ENCODE measurements around the gene LRIT1. TPM values are rescaled to one million over a fixed set of nuclear protein-coding genes. Genes with fewer than 3 reads are reported as not detected.

LRIT1 gene
- not detected in 2 replicates for total RNA-seq

DNA sequence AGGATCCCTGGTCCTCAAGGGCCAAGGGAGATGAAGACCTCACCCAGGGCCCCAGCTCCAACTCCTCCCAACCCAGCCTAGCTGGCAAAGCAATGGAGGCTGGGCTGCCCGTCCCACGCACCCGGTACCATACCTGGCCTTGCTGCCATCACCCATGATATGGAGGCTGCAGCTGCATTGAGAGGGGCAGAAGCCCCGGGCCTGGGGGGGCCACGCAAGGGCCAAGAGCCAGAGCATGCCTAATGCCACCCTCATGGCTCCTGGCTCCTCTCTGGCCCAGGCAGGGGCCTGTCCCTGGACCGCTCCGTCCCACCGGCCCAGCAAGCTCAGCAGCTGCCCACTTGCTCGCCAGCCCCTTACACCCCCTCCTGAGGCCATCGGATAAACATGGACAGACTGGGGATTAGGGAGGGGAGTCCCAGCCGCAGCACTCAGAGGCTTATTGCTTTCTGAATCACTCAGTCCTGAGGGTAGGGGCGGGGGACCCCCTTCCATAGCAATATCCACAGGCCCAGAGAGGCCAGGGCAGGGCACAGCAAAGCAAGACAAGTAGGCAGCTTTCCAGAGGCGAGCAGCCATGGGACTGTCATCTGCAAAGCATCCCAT is at the start of gene LRIT1:
Gene LRIT1, minus strand, starts transcription at position 362 of the 606 bp plus-strand sequence. Its CDS starts 107 bp downstream, at position 255.

DNA sequence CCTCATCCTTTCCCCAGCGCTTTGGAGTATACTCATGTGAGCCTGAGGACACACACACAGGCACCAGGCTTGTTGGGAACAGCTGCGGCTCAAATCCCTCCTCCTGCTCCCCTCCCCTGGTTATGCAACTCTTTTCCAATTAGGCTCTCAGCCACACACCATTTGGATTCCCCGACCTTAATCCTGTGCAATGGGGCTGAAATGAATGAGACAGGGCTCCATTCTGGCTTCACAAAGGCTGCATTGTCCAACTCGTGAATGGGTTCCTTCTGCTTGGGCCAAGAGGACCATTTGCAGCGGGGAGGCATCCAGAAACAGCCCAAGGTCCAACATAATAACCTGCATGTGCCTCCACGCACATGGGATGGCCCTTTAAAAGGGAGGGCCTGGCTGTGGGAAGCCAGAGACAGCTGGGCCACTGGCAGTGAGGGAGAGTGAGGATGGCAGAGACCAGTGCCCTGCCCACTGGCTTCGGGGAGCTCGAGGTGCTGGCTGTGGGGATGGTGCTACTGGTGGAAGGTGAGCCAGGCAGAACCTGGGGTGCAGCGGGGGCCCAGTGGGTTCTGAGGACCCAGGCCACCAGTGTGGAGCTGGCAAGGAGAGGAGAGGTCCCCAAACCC is 3.4 kb upstream of the LRIT1 start, which contains the start of gene RGR:
Gene RGR, plus strand, starts transcription at position 403 of the 620 bp plus-strand sequence. Its CDS starts 38 bp downstream, at position 441.

DNA sequence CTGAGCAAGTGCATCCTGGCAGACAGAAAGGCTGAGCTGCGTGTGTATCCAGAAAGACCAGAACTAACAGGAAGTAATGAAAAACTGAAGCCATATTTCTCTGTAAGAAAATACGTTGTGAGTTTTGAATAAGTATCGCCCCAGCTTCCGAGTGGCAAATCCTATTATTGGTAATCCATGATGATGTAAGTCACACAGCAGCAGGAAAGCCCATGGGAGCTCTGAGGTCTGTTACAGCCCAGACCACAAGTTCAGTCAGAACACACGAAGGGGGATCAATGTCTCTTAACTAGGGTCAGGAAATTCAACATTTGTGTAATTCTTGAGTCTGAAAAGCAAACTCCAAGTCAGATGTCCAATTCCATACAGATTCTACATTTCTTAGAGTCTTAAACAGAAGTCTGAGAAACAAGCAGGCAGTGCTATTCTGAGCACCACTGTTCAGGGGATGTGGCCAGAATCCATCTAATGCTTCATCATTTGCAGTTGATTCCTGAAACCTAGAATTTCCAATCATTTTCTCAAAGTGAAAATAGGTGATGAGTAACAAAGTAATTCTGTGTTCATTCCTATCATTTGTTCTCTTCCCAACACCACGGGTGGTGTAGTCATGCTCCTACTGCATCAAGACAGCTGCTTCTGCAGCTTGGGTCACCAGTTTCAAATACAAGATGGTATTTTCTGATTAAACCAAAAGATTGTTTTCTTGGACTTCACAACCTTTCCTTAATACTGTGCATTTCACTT is 15.7 kb downstream of the LRIT1 start, which contains the start of gene LRIT2:
Gene LRIT2, minus strand, starts transcription at position 118 of the 747 bp plus-strand sequence. Its CDS starts 24 bp downstream, at position 94.

GRCh38 chr10:84194424-84195043 is 46.8 kb downstream of the LRIT1 start, which contains the start of gene CDHR1:
CDHR1 (plus strand) TSS chr10:84194537; CDS start chr10:84194761, 224 bp downstream.

Other genes with a start within 250 kb of the LRIT1 start
- gene GHITM, start 102.0 kb downstream of the LRIT1 start, total RNA-seq, result 241 and 324 TPM in 2 replicates
- gene GPR15LG, start 67.7 kb downstream of the LRIT1 start, total RNA-seq, result 3.4 TPM in 2 replicates
- gene CDHR1, start 47.0 kb downstream of the LRIT1 start, total RNA-seq, result 4.0 and 5.8 TPM in 2 replicates
- not detected in 2 replicates for gene LRIT2, start 16.0 kb downstream of the LRIT1 start, total RNA-seq
- not detected in 2 replicates for gene RGR, start 3.5 kb upstream of the LRIT1 start, total RNA-seq
- gene CCSER2, start 87.0 kb upstream of the LRIT1 start, total RNA-seq, result 21.2 and 32.0 TPM in 2 replicates